CD4-positive, alpha-beta T cell (primary cell): ENCODE measurements around the gene ENTPD5. TPM values are rescaled to one million over a fixed set of nuclear protein-coding genes. Genes with fewer than 3 reads are reported as not detected.

Experiments
- ATAC-seq: fragments of 200-7000 bp; cut with Tn5 transposase; one replicate; pipeline ENCODE4 v1.10.0; 2022; ENCODE audit warnings: mild to moderate bottlenecking; ENCODE audit not compliant: poor library complexity
- CTCF ChIA-PET: fragments of 350-600 bp; sonication (Branson Sonifier 250); formaldehyde crosslinking; loops from one replicate; lab custom pipeline; 2021; ENCODE audit warnings: antibody characterized with exemption, inconsistent platforms; lab: Charles Lee
- POLR2A ChIA-PET: fragments of 350-600 bp; sonication (Branson Sonifier 250); formaldehyde crosslinking; loops from one replicate; lab custom pipeline; 2021; ENCODE audit warnings: antibody characterized with exemption, inconsistent platforms; lab: Charles Lee
- DNase-seq, 14 experiments: peaks; one replicate each; pipeline ENCODE4 v3.0.0-alpha.2; 2013 to 2020; ENCODE audit warnings: mixed read lengths in 2 of 14
- H3K27ac ChIP-seq, 2 donors: one replicate each; pipeline versions ENCODE4 v1.5.1 to v1.7.0; 2013; ENCODE audit warnings: low read length in 2 of 2, low read depth in 1 of 2, mild to moderate bottlenecking in 1 of 2
- H3K27me3 ChIP-seq, 2 experiments: 1 replicate in 1 of 2; 2 replicates in 1 of 2; pipeline versions ENCODE4 v1.6.1 to v1.7.0; 2013; ENCODE audit warnings: low read length in 2 of 2, control low read depth in 1 of 2, mild to moderate bottlenecking in 1 of 2, moderate library complexity in 1 of 2; ENCODE audit not compliant: insufficient read depth in 2 of 2, control insufficient read depth in 1 of 2
- H3K36me3 ChIP-seq: one replicate; pipeline ENCODE4 v1.6.1; 2013; ENCODE audit warnings: low read length, control low read depth; ENCODE audit not compliant: insufficient read depth
- H3K4me1 ChIP-seq: one replicate; pipeline ENCODE4 v1.6.1; 2013; ENCODE audit warnings: low read length, control low read depth; ENCODE audit not compliant: insufficient read depth
- H3K4me3 ChIP-seq: one replicate; pipeline ENCODE4 v1.5.1; 2013; ENCODE audit warnings: mild to moderate bottlenecking, low read length, moderate library complexity
- H3K9me3 ChIP-seq, 2 experiments: 1 replicate in 1 of 2; 2 replicates in 1 of 2; pipeline versions ENCODE4 v1.6.1 to v1.7.0; 2013; ENCODE audit warnings: low read length in 2 of 2, mild to moderate bottlenecking in 2 of 2, control low read depth in 1 of 2, moderate library complexity in 1 of 2; ENCODE audit not compliant: control insufficient read depth in 1 of 2, insufficient read depth in 1 of 2
- H3K27ac Mint-ChIP-seq: one replicate; pipeline ENCODE4 v1.8.0; 2020; ENCODE audit warnings: mixed read lengths
- H3K27me3 Mint-ChIP-seq: one replicate; pipeline ENCODE4 v1.8.0; 2021; ENCODE audit warnings: mixed read lengths
- H3K36me3 Mint-ChIP-seq: one replicate; pipeline ENCODE4 v1.8.0; 2021; ENCODE audit warnings: low read depth, mixed read lengths
- H3K4me1 Mint-ChIP-seq: one replicate; pipeline ENCODE4 v1.8.0; 2021; ENCODE audit warnings: low read depth, mixed read lengths
- H3K4me3 Mint-ChIP-seq: one replicate; pipeline ENCODE4 v1.8.0; 2020; ENCODE audit warnings: mild to moderate bottlenecking, mixed read lengths
- H3K9me3 Mint-ChIP-seq: one replicate; pipeline ENCODE4 v1.8.0; 2020; ENCODE audit warnings: mixed read lengths
- intact Hi-C, 2 experiments: fragments of 100-400 bp; cut with DNase I in 1 of 2; cut with micrococcal nuclease in 1 of 2; formaldehyde crosslinking; loops; one replicate each; pipeline versions ENCODE4 v1.15.1 to v1.9.0; 2023 to 2025; cut with DNase I, micrococcal nuclease
- total RNA-seq, 174 experiments: library from RNA in 2 of 174; stranded (reverse) in 2 of 174; gene quantifications; one replicate each; pipeline ENCODE4 v1.2.3 and lab custom pipeline; 2021 to 2026
- TF ChIP-seq, protein P1 (sequence below): fragments of 200-600 bp; IDR thresholded peaks from one replicate; pipeline ENCODE4 v1.8.0; 2022; ENCODE audit warnings: antibody characterized with exemption, mild to moderate bottlenecking

Gene ENTPD5
- total RNA-seq, 2 experiments from 2014 or later, result 5.5 to 7.1 TPM

DNA sequence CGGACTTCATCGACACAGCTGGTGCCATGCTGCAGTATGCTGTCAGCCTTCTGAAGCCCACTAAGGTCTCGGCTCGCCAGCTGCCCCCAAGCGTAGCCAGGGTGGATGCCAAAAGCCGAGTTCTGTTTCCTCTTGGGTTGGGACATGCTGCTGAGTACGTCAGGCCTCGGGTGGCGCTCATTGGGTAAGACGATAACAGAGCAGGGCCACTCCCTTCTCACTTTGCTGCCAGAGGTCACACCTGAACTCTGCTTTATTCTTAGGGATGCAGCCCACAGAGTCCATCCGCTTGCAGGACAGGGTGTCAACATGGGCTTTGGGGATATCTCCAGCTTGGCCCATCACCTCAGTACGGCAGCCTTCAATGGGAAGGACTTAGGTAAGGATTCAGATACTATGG lies 57.9 kb downstream of the ENTPD5 start:
- H3K4me3 Mint-ChIP-seq, result no peak overlapping the region
- DNase-seq, result no peak
- no peaks in the 10 kb centered on the region for H3K27me3 Mint-ChIP-seq
- H3K4me3 ChIP-seq, result no peak overlapping the region
- H3K4me1 Mint-ChIP-seq, result no peaks in the 10 kb centered on the region
- H3K27ac Mint-ChIP-seq, result no peak overlapping the region
- peaks cover 84% of the 10 kb centered on the region for H3K36me3 Mint-ChIP-seq
- peaks cover 74% of the 10 kb centered on the region for H3K36me3 ChIP-seq
- TF ChIP-seq, protein P1, sequence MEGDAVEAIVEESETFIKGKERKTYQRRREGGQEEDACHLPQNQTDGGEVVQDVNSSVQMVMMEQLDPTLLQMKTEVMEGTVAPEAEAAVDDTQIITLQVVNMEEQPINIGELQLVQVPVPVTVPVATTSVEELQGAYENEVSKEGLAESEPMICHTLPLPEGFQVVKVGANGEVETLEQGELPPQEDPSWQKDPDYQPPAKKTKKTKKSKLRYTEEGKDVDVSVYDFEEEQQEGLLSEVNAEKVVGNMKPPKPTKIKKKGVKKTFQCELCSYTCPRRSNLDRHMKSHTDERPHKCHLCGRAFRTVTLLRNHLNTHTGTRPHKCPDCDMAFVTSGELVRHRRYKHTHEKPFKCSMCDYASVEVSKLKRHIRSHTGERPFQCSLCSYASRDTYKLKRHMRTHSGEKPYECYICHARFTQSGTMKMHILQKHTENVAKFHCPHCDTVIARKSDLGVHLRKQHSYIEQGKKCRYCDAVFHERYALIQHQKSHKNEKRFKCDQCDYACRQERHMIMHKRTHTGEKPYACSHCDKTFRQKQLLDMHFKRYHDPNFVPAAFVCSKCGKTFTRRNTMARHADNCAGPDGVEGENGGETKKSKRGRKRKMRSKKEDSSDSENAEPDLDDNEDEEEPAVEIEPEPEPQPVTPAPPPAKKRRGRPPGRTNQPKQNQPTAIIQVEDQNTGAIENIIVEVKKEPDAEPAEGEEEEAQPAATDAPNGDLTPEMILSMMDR, result no peak
- ATAC-seq, result no peak
- CTCF ChIA-PET, result no interaction called here
- intact Hi-C loops, result no loop called here
- POLR2A ChIA-PET, result no interaction called here
- H3K9me3 ChIP-seq, result no peaks in the 10 kb centered on the region
- H3K27ac ChIP-seq, result no peak overlapping the region
- no peaks in the 10 kb centered on the region for H3K9me3 Mint-ChIP-seq
- H3K4me1 ChIP-seq, result no peaks in the 10 kb centered on the region
- H3K27me3 ChIP-seq, result no peaks in the 10 kb centered on the region

DNA sequence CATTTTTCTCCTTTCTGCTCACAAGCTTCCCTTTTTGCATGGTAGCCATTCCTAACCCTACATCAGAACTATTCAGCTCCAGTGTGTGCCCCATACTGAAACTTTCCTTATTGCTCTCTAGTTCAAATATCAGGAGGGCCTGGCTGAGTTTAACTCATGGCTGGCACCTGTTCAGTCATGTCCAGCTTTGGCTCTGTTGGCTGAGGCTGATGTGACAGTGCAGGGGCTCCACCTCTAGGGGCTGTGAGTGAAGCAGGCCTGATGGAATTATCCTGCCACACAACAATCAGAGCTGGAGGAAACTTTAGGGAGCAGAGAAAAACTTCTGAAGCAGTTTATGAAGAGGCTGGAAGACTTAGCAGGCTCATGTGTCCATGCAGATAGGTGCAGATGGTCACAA lies 60.5 kb downstream of the ENTPD5 start:
- H3K36me3 Mint-ChIP-seq, result peaks cover 90% of the 10 kb centered on the region
- no peaks in the 10 kb centered on the region for H3K27me3 Mint-ChIP-seq
- no peak for DNase-seq
- no peaks in the 10 kb centered on the region for H3K4me1 ChIP-seq
- ChIA-PET POLR2A (interaction anchor here (1.1 kb wide), 1 partner anchor 9 kb away, joined by 5 read pairs; the partner anchor contains the start of genes COQ6 and FAM161B), CTCF (no interaction called here)
- no peak overlapping the region for H3K27ac Mint-ChIP-seq
- ATAC-seq, result no peak
- H3K4me1 Mint-ChIP-seq, result no peaks in the 10 kb centered on the region
- H3K9me3 ChIP-seq, result no peaks in the 10 kb centered on the region
- no peak overlapping the region for H3K27ac ChIP-seq
- intact Hi-C loops, result no loop called here
- no peak overlapping the region for H3K4me3 ChIP-seq
- TF ChIP-seq, protein P1, result no peak
- peaks cover 85% of the 10 kb centered on the region for H3K36me3 ChIP-seq
- no peak overlapping the region for H3K4me3 Mint-ChIP-seq
- no peaks in the 10 kb centered on the region for H3K9me3 Mint-ChIP-seq
- no peaks in the 10 kb centered on the region for H3K27me3 ChIP-seq

GRCh38 chr14:73955674-73956073 lies 63.4 kb downstream of the ENTPD5 start:
- CTCF ChIA-PET, result no interaction called here
- intact Hi-C loops, result no loop called here

More at GRCh38 chr14:73955674-73956073, 63.4 kb downstream of the ENTPD5 start:
- H3K9me3 ChIP-seq, result no peaks in the 10 kb centered on the region
- DNase-seq (no peak), ATAC-seq (no peak)
- no peak overlapping the region for H3K27ac ChIP-seq
- H3K27me3 Mint-ChIP-seq, result no peaks in the 10 kb centered on the region
- H3K36me3 ChIP-seq, result peaks cover 65% of the 10 kb centered on the region
- POLR2A ChIA-PET, result no interaction called here
- no peaks in the 10 kb centered on the region for H3K27me3 ChIP-seq
- no peak overlapping the region for H3K4me3 Mint-ChIP-seq
- H3K9me3 Mint-ChIP-seq, result no peaks in the 10 kb centered on the region
- peaks cover 5% of the 10 kb centered on the region for H3K4me1 ChIP-seq
- no peak overlapping the region for H3K4me3 ChIP-seq
- TF ChIP-seq, protein P1, result no peak
- H3K36me3 Mint-ChIP-seq, result peaks cover 75% of the 10 kb centered on the region
- no peak overlapping the region for H3K27ac Mint-ChIP-seq
- peaks cover 15% of the 10 kb centered on the region for H3K4me1 Mint-ChIP-seq
